ENCODE measurements around the gene NFATC4.

The NFATC4 gene

DNA sequence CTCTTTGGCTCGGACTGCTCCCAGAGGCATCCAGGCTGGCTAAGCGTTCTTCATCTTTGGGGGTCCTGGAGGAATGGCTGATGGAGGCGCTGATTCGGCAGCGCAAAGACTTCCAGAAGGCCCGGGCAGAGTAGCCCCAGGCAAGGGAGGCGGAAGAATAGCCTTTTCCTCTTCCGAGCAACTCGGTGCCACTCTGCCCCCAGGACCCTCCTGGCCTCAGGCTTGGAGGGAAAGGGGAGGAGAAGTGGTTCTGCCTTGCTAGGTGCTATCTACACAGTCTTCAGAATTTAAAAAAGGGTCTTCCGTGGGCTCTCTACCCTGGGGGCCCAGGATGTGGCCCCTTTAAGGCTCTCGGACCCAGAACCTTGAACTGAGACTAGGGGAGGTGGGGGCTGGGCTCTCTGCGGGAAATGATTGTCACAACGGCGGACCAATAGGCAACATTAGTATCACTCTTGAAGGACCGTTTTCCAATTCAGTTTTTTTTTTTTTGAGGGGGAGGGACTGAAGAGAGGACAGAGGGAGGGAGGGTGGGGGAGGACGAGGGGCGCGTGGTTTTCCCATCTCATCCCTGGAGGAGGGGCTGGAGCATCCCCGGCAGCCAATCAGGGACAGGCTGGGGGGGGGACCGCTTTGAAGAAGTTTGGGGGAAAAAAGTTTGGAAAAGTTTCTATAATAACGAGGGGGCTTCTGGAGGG is at the start of gene NFATC4:
Gene NFATC4, plus strand, starts transcription at position 671 of the 698 bp plus-strand sequence. CDS start 157 bp downstream, outside the sequence.
- H3K4me3 ChIP-seq (ENCODE audit: low read depth, low read length, poor library complexity, severe bottlenecking) = peak within 1 kb of the TSS; percentile 68
- H3K9me3 ChIP-seq (ENCODE audit: low read length) = no peaks in the 10 kb centered on the region
- H3F3A ChIP-seq (ENCODE audit: insufficient read depth, low read length) = no peaks in the 10 kb centered on the region
- no peaks in the 10 kb centered on the region for H3K27me3 ChIP-seq (ENCODE audit: insufficient read depth, low read length)
- peaks cover 38% of the 10 kb centered on the region for H3K4me1 ChIP-seq (ENCODE audit: insufficient read depth, low read length, severe bottlenecking)
- H3K9ac ChIP-seq (ENCODE audit: low read length) = peak within 1 kb of the TSS; percentile 75
- peak within 1 kb of the TSS; percentile 89 for H3K4me2 ChIP-seq (ENCODE audit: low read length)
- no peaks in the 10 kb centered on the region for H4K20me1 ChIP-seq (ENCODE audit: insufficient read depth, low read length)
- no peak for TF ChIP-seq EZH2 (IDR thresholded peaks at IDR 0.05; ENCODE audit: borderline replicate concordance, low read length)
- TF ChIP-seq, protein P1, sequence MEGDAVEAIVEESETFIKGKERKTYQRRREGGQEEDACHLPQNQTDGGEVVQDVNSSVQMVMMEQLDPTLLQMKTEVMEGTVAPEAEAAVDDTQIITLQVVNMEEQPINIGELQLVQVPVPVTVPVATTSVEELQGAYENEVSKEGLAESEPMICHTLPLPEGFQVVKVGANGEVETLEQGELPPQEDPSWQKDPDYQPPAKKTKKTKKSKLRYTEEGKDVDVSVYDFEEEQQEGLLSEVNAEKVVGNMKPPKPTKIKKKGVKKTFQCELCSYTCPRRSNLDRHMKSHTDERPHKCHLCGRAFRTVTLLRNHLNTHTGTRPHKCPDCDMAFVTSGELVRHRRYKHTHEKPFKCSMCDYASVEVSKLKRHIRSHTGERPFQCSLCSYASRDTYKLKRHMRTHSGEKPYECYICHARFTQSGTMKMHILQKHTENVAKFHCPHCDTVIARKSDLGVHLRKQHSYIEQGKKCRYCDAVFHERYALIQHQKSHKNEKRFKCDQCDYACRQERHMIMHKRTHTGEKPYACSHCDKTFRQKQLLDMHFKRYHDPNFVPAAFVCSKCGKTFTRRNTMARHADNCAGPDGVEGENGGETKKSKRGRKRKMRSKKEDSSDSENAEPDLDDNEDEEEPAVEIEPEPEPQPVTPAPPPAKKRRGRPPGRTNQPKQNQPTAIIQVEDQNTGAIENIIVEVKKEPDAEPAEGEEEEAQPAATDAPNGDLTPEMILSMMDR (IDR thresholded peaks at IDR 0.05; ENCODE audit: low read length) = no peak
- no peaks in the 10 kb centered on the region for H3K9me2 ChIP-seq (ENCODE audit: low read depth, low read length)
- H3K79me2 ChIP-seq (ENCODE audit: insufficient read depth, low read length) = no peaks in the 10 kb centered on the region
- H3K36me3 ChIP-seq (ENCODE audit: insufficient read depth, low read length) = no peaks in the 10 kb centered on the region
- peak within 1 kb of the TSS; percentile 96 for H3K27ac ChIP-seq (ENCODE audit: low read depth, low read length, poor library complexity, severe bottlenecking)
- H2AFZ ChIP-seq (ENCODE audit: low read length) = no peak within 1 kb of the TSS

DNA sequence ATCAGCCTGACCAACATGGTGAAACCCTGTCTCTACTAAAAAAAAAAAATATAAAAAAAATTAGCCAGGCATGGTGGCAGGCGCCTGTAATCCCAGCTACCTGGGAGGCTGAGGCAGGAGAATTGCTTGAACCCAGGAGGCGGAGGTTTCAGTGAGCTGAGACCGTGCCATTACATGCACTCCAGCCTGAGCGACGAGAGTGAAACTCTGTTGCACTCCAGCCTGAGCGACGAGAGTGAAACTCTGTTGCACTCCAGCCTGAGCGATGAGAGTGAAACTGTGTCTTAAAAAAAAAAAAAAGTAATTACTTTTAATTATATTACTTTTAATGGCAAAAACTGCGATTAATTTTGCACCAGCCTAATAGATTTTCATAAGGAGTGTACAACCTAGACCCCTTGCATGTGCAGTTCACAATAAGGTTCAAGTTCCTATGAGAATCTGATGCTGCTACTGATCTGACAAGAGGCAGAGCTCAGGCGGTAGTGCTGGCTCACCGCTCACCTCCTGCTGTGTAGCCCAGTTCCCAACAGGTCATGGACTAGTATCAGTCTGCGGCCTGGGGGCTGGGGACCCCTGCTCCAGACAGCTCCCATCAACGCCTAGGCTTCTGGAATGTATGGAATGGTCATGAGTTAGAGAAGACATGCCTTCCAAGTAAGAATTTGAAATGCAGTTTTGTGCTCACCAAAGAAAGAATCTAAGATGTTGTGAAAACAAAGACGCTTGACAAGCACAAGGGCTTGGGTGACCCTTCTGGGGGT is 46.6 kb upstream of the NFATC4 start:
- Histone ChIP-seq H3K9me3 (ENCODE audit: low read length) (no peaks in the 10 kb centered on the region), H3K79me2 (ENCODE audit: insufficient read depth, low read length) (no peaks in the 10 kb centered on the region), H3K4me1 (ENCODE audit: insufficient read depth, low read length, severe bottlenecking) (peaks cover 3% of the 10 kb centered on the region), H3K4me3 (ENCODE audit: low read depth, low read length, poor library complexity, severe bottlenecking) (no peak overlapping the region), H3K9ac (ENCODE audit: low read length) (no peak overlapping the region), H2AFZ (ENCODE audit: low read length) (no peak overlapping the region), H3K9me2 (ENCODE audit: low read depth, low read length) (no peaks in the 10 kb centered on the region), H3K27ac (ENCODE audit: low read depth, low read length, poor library complexity, severe bottlenecking) (no peak overlapping the region), H3K4me2 (ENCODE audit: low read length) (no peak overlapping the region), H3K27me3 (ENCODE audit: insufficient read depth, low read length) (peaks cover 5% of the 10 kb centered on the region), H4K20me1 (ENCODE audit: insufficient read depth, low read length) (no peaks in the 10 kb centered on the region), H3K36me3 (ENCODE audit: insufficient read depth, low read length) (no peaks in the 10 kb centered on the region), H3F3A (ENCODE audit: insufficient read depth, low read length) (no peaks in the 10 kb centered on the region)
- TF ChIP-seq, protein P1 (IDR thresholded peaks at IDR 0.05; ENCODE audit: low read length) = no peak
- no peak for TF ChIP-seq EZH2 (IDR thresholded peaks at IDR 0.05; ENCODE audit: borderline replicate concordance, low read length)

DNA sequence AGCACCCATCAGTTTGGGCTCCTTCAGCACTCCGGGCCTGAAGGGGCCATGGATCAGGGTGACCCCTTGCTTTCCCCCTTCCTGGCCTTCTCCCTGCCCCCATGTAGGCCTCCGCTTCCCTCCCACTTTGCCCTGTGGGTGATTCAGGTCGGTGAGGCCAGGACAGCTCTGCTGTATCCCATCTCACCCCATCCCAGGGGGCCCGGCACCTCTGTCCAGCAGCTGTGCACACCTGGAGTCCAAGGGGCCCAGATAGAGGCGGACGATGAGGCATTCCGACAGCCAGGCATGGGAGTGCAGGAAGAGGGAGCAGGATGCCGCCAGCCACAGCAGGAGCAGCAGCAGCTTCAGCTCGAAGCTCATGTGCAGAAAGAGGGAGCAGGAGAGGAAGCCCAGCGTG is 45.3 kb upstream of the NFATC4 start:
- H3K36me3 ChIP-seq (ENCODE audit: insufficient read depth, low read length) = no peaks in the 10 kb centered on the region
- H3K9me2 ChIP-seq (ENCODE audit: low read depth, low read length) = no peaks in the 10 kb centered on the region
- H3K4me1 ChIP-seq (ENCODE audit: insufficient read depth, low read length, severe bottlenecking) = peaks cover 3% of the 10 kb centered on the region
- TF ChIP-seq, protein P1 (IDR thresholded peaks at IDR 0.05; ENCODE audit: low read length) = no peak
- no peak for TF ChIP-seq EZH2 (IDR thresholded peaks at IDR 0.05; ENCODE audit: borderline replicate concordance, low read length)
- peaks cover 5% of the 10 kb centered on the region for H3K27me3 ChIP-seq (ENCODE audit: insufficient read depth, low read length)
- no peaks in the 10 kb centered on the region for H4K20me1 ChIP-seq (ENCODE audit: insufficient read depth, low read length)
- H3K4me3 ChIP-seq (ENCODE audit: low read depth, low read length, poor library complexity, severe bottlenecking) = no peak overlapping the region
- no peak overlapping the region for H3K9ac ChIP-seq (ENCODE audit: low read length)
- H3K79me2 ChIP-seq (ENCODE audit: insufficient read depth, low read length) = no peaks in the 10 kb centered on the region
- H3K4me2 ChIP-seq (ENCODE audit: low read length) = no peak overlapping the region
- H3K27ac ChIP-seq (ENCODE audit: low read depth, low read length, poor library complexity, severe bottlenecking) = no peak overlapping the region
- H3F3A ChIP-seq (ENCODE audit: insufficient read depth, low read length) = no peaks in the 10 kb centered on the region
- H2AFZ ChIP-seq (ENCODE audit: low read length) = no peak overlapping the region
- H3K9me3 ChIP-seq (ENCODE audit: low read length) = no peaks in the 10 kb centered on the region
